Stimulated activated CD4-positive, alpha-beta T cell treated with anti-CD3 and anti-CD28 coated beads, Interleukin-4, amount 100 ng/mL, for 1 hour (primary cell): ENCODE data around the gene RNASE9.
"Not testable (repeated sequence)": the region's sequence is repeated elsewhere in the genome, so short reads cannot be mapped to it uniquely, and the experiment has no call there.

Source experiments
- DNase-seq: peaks from one replicate; pipeline ENCODE4 v3.0.0-alpha.2; 2020

RNASE9 gene

GRCh38 chr14:20572382-20572990 lies 11.6 kb upstream of the RNASE9 start:
- not testable (repeated sequence) for DNase-seq

- not testable (repeated sequence) for DNase-seq
Observed at GRCh38 chr14:20570720-20571119, 9.9 kb upstream of the RNASE9 start.

GRCh38 chr14:20569865-20570264 lies 9.0 kb upstream of the RNASE9 start:
- DNase-seq, result not testable (repeated sequence)

- DNase-seq, result no peak
Observed at GRCh38 chr14:20569066-20569465, 8.2 kb upstream of the RNASE9 start.

- no peak for DNase-seq
Observed at GRCh38 chr14:20568393-20568792, 7.5 kb upstream of the RNASE9 start.

GRCh38 chr14:20567199-20567598 lies 6.4 kb upstream of the RNASE9 start:
- DNase-seq, result not testable (repeated sequence)

- no peak for DNase-seq
Observed at GRCh38 chr14:20564501-20564997, 3.7 kb upstream of the RNASE9 start.

GRCh38 chr14:20563971-20564370 lies 3.1 kb upstream of the RNASE9 start:
- DNase-seq, result no peak

GRCh38 chr14:20559461-20559904 lies 1.4 kb downstream of the RNASE9 start:
- no peak for DNase-seq

- no peak for DNase-seq
Observed at GRCh38 chr14:20557212-20557542, 3.7 kb downstream of the RNASE9 start.

- no peak for DNase-seq
Observed at GRCh38 chr14:20556500-20557211, 4.2 kb downstream of the RNASE9 start.

- DNase-seq, result no peak
Observed at GRCh38 chr14:20555845-20556244, 5.0 kb downstream of the RNASE9 start.

- no peak for DNase-seq
Observed at GRCh38 chr14:20553024-20553423, 7.8 kb downstream of the RNASE9 start.

GRCh38 chr14:20551606-20552005 lies 9.2 kb downstream of the RNASE9 start:
- no peak for DNase-seq

GRCh38 chr14:20550926-20551325 lies 9.9 kb downstream of the RNASE9 start:
- DNase-seq, result no peak

- DNase-seq, result no peak
Observed at GRCh38 chr14:20548414-20549158, 12.3 kb downstream of the RNASE9 start.

- no peak for DNase-seq
Observed at GRCh38 chr14:20546877-20547276, 14.0 kb downstream of the RNASE9 start.

- no peak for DNase-seq
Observed at GRCh38 chr14:20539906-20540305, 20.9 kb downstream of the RNASE9 start.

- peak; percentile 72 for DNase-seq
Observed at GRCh38 chr14:20530771-20531571, 29.9 kb downstream of the RNASE9 start.

- no peak for DNase-seq
Observed at GRCh38 chr14:20529806-20530205, 31.0 kb downstream of the RNASE9 start.

GRCh38 chr14:20524027-20524426 lies 36.8 kb downstream of the RNASE9 start:
- no peak for DNase-seq

- no peak for DNase-seq
Observed at GRCh38 chr14:20522332-20522731, 38.5 kb downstream of the RNASE9 start.

GRCh38 chr14:20516921-20517320 lies 43.9 kb downstream of the RNASE9 start:
- DNase-seq, result no peak
